ENCODE results near the gene SNAI1. TPM values are rescaled to one million over a fixed set of nuclear protein-coding genes. Genes with fewer than 3 reads are reported as not detected.

The SNAI1 gene
- total and polyA plus RNA-seq, 8 donors = 2.8 to 12.2 (median 8.5) TPM

GRCh38 chr20:50015993-50016770, 33.4 kb downstream of the SNAI1 start:
- peaks cover 6 to 23% of the 10 kb centered on the region in 2 donors for H3K4me1 ChIP-seq
- peak in 1 of 4 donors; percentile 51 for DNase-seq
- TF ChIP-seq CTCF (IDR thresholded peaks at IDR 0.05) = no peak
- ATAC-seq = peak; percentile 28
- intact Hi-C loops (cut with DNase I) = no loop called here
- H3K9me3 ChIP-seq = no peaks in the 10 kb centered on the region
- no peaks in the 10 kb centered on the region for H3K27me3 ChIP-seq
- H3K4me3 ChIP-seq = no peak overlapping the region
- no peak overlapping the region for H3K27ac ChIP-seq
- H3K36me3 ChIP-seq = no peaks in the 10 kb centered on the region

- no peak for DNase-seq
- no peak overlapping the region for H3K27ac ChIP-seq
- H3K4me1 ChIP-seq = peaks cover 6 to 23% of the 10 kb centered on the region in 2 donors
- ATAC-seq = no peak
- no peaks in the 10 kb centered on the region for H3K36me3 ChIP-seq
- no peak overlapping the region for H3K4me3 ChIP-seq
- no peak for TF ChIP-seq CTCF (IDR thresholded peaks at IDR 0.05)
- no peaks in the 10 kb centered on the region for H3K27me3 ChIP-seq
- H3K9me3 ChIP-seq = no peaks in the 10 kb centered on the region
- intact Hi-C loops (cut with DNase I) = no loop called here
Measured at GRCh38 chr20:50017160-50017559, 34.4 kb downstream of the SNAI1 start.

- ATAC-seq (no peak), DNase-seq (no peak)
- Histone ChIP-seq H3K4me1 (peaks cover 6 to 23% of the 10 kb centered on the region in 2 donors), H3K27me3 (no peaks in the 10 kb centered on the region), H3K9me3 (no peaks in the 10 kb centered on the region), H3K4me3 (no peak overlapping the region), H3K36me3 (no peaks in the 10 kb centered on the region), H3K27ac (no peak overlapping the region)
- TF ChIP-seq CTCF (IDR thresholded peaks at IDR 0.05) = no peak
- intact Hi-C loops (cut with DNase I) = no loop called here
Measured at GRCh38 chr20:50017576-50018248, 34.9 kb downstream of the SNAI1 start.

- ATAC-seq (no peak), DNase-seq (no peak)
- no peak for TF ChIP-seq CTCF (IDR thresholded peaks at IDR 0.05)
- Histone ChIP-seq H3K4me3 (no peak overlapping the region), H3K27ac (peak overlapping the region in 1 of 2 donors; percentile 72), H3K36me3 (no peaks in the 10 kb centered on the region), H3K9me3 (no peaks in the 10 kb centered on the region), H3K4me1 (peaks cover 6 to 14% of the 10 kb centered on the region in 2 donors), H3K27me3 (no peaks in the 10 kb centered on the region)
- intact Hi-C loops (cut with DNase I) = no loop called here
Measured at GRCh38 chr20:50019466-50020256, 36.9 kb downstream of the SNAI1 start.

GRCh38 chr20:50020288-50020687, 37.5 kb downstream of the SNAI1 start:
- no peaks in the 10 kb centered on the region for H3K9me3 ChIP-seq
- H3K4me3 ChIP-seq = no peak overlapping the region
- ATAC-seq = peak; percentile 45
- intact Hi-C loops (cut with DNase I) = no loop called here
- no peak for TF ChIP-seq CTCF (IDR thresholded peaks at IDR 0.05)
- no peaks in the 10 kb centered on the region for H3K36me3 ChIP-seq
- no peak for DNase-seq
- peaks cover 6 to 14% of the 10 kb centered on the region in 2 donors for H3K4me1 ChIP-seq
- peak overlapping the region in 1 of 2 donors; percentile 72 for H3K27ac ChIP-seq
- H3K27me3 ChIP-seq = no peaks in the 10 kb centered on the region

Data from left lung (tissue), 10 donors.